ENCODE measurements around the gene DALRD3.
A peak's percentile ranks its signal among the peaks of the same experiment; 100 is the strongest.

Gene DALRD3

DNA sequence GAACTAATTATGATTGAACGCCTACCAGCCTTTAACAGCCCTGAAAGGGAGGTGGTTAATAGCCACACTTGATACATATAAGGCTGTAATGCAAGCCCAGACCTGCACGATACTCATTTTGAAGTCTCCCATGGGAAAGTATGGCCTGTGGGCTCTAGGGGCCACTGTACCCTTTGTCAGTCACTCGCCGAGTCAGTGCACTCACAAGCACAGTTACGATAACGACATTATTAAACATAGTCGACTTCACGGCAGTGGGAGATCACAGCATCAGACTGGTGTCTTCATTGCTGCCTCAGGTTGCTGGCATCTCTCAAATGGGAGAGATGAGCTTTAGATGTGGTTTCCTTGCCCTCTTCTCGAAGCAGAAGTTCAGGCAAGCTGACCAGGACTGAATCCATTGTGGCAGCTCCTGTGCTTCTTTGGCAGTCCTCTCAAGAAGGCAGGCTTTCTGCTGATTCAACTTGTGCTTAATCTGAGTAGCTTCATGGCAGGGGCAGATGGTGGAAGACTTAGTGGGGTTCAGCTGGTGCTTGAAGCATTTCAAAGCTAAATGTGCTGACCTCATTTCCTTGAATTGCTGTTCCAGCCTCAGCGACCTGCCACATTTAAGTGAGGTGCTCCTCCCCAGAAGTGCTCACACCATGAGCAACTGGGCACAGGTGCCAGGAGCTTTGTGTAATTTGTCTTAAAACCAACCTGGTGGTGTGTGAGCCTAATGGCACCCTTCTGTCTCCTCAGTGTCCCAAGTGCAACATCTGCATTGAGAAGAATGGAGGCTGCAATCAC lies 44.1 kb downstream of the DALRD3 start:
- DNase-seq, result no peak

DNA sequence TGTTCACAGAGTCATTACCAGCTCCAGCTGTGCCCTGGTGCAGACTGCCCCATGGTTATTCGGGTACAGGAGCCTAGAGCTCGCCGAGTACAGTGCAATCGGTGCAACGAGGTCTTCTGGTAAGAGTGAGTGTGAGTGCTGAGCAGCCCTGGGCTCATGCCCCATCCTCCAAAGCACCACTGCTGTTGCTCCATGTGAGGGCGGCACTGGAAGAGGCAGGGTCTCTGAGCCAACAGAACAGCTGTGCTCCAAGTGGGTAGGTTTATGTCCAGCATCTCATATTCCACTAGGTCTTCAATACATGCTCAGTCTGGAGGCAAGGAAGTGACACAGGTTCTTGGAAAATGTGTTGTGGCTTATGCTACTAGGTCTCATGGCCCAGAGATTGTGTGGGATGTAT lies 47.8 kb downstream of the DALRD3 start:
- DNase-seq, result no peak

DNA sequence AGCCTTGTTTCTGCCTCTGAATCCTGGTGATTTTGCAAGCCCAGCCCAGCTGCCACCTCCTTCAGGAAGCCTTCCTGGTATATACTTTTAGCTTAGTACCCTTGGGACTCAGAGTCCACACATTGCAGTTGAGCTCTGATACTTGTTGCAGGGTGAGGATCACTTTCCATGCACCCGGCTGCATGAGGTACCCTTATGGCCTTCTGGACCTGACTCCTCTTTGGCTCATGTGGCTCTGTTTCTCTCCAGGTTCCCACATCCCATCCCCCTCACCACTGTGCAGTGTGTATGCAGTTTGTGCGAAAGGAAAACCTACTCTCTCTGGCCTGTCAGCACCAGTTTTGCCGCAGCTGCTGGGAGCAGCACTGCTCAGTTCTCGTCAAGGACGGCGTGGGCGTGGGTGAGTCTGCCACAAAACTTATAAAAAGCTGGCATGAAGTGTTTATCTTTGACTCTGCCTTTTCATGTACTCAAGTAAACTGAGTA lies 51.5 kb downstream of the DALRD3 start:
- peak; percentile 49 for DNase-seq

DNA sequence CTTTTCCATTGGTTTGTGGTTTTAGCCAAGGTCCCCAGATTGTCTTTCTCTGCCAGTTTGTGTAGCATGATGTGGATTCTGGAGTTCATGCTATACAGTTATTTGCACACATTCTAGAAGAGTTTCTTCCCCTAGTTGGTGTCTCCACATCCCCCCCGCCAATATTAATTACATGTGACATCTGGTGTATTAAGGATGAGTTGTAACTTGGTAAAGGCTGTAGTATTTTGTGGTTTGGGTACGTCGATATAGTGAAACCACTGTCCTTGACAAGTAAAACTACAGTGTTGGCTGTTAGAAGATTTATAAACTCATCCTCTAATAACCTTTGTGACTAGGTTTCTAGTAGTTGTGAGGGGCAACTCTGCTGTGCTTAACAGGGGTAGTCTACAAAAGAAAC lies 52.0 kb downstream of the DALRD3 start:
- no peak for DNase-seq

Measured in stimulated activated CD4-positive, alpha-beta T cell treated with anti-CD3 and anti-CD28 coated beads, Interleukin-4, amount 100 ng/mL, for 24 hours (primary cell).